ENCODE results near the gene PSMB5. TPM values are rescaled to one million over a fixed set of nuclear protein-coding genes. Genes with fewer than 3 reads are reported as not detected.

The PSMB5 gene
- total RNA-seq, 1 experiment from 2014 or later = 224 TPM

- Mint-ChIP-seq H3K4me1 (peaks cover 16% of the 10 kb centered on the region), H3K27ac (no peak overlapping the region), H3K36me3 (peaks cover 6% of the 10 kb centered on the region; the same call in 1 of the 2 replicates), H3K4me3 (no peak overlapping the region; the same call in 1 of the 2 replicates), H3K27me3 (ENCODE audit: low read depth) (peaks cover 5% of the 10 kb centered on the region; the same call in 1 of the 2 replicates), H3K9me3 (no peaks in the 10 kb centered on the region)
- ATAC-seq (no peak), DNase-seq (ENCODE audit: low spot score) (peak; percentile 61)
- TF ChIP-seq NR3C1 (CRISPR knock-in tag; conservative IDR thresholded peaks at IDR 0.05; ENCODE audit: low read depth) = no peak
- no peak for TF ChIP-seq JUN (CRISPR knock-in tag; IDR thresholded peaks at IDR 0.05)
- TF ChIP-seq SMAD3 (CRISPR knock-in tag; IDR thresholded peaks at IDR 0.05; ENCODE audit: borderline replicate concordance) = no peak
- TF ChIP-seq ZNF423 (CRISPR knock-in tag; IDR thresholded peaks at IDR 0.05) = no peak
- TF ChIP-seq CREM (CRISPR knock-in tag; IDR thresholded peaks at IDR 0.05) = no peak
- no peak for TF ChIP-seq ZNF512 (CRISPR knock-in tag; IDR thresholded peaks at IDR 0.05; ENCODE audit: borderline replicate concordance)
- no peak for TF ChIP-seq EMX1 (CRISPR knock-in tag; IDR thresholded peaks at IDR 0.05)
- ChIA-PET CTCF (interaction anchor here (1.0 to 8.8 kb wide), 6 partner anchors 12 to 232 kb away, joined by 3 to 224 read pairs (median 96); partner anchors contain the start of gene PSMB11), POLR2A (interaction anchor here (0.7 to 0.9 kb wide), 2 partner anchors 17 to 97 kb away, joined by 3 read pairs; partner anchors contain the start of gene HAUS4)
Measured at GRCh38 chr14:23054000-23054811, 19.5 kb upstream of the PSMB5 start.

- Mint-ChIP-seq H3K36me3 (peaks cover 3% of the 10 kb centered on the region; the same call in 1 of the 2 replicates), H3K27ac (no peak overlapping the region; the same call in 1 of the 2 replicates), H3K4me3 (no peak overlapping the region), H3K4me1 (peaks cover 16% of the 10 kb centered on the region), H3K27me3 (ENCODE audit: low read depth) (peaks cover 5% of the 10 kb centered on the region; the same call in 1 of the 2 replicates), H3K9me3 (no peaks in the 10 kb centered on the region)
- ATAC-seq (no peak), DNase-seq (ENCODE audit: low spot score) (no peak)
- ChIA-PET POLR2A (interaction anchor here (0.7 to 0.9 kb wide), 2 partner anchors 18 to 97 kb away, joined by 3 read pairs; partner anchors contain the start of gene HAUS4), CTCF (interaction anchor here (1.0 to 8.8 kb wide), 5 partner anchors 15 to 123 kb away, joined by 3 to 224 read pairs (median 67); no protein-coding TSS in a partner anchor)
- no peak for TF ChIP-seq ZNF232 (CRISPR knock-in tag; IDR thresholded peaks at IDR 0.05)
- no peak for TF ChIP-seq MXD4 (CRISPR knock-in tag; IDR thresholded peaks at IDR 0.05; ENCODE audit: borderline replicate concordance)
- TF ChIP-seq ZSCAN18 (CRISPR knock-in tag; IDR thresholded peaks at IDR 0.05) = no peak
- TF ChIP-seq ZNF671 (CRISPR knock-in tag; IDR thresholded peaks at IDR 0.05) = no peak
- no peak for TF ChIP-seq ZNF423 (CRISPR knock-in tag; IDR thresholded peaks at IDR 0.05)
- no peak for TF ChIP-seq HMGXB4 (CRISPR knock-in tag; IDR thresholded peaks at IDR 0.05)
- no peak for TF ChIP-seq ELF4 (CRISPR knock-in tag; IDR thresholded peaks at IDR 0.05; ENCODE audit: low read depth)
- no peak for TF ChIP-seq MLX (CRISPR knock-in tag; IDR thresholded peaks at IDR 0.05)
Measured at GRCh38 chr14:23053426-23053825, 18.7 kb upstream of the PSMB5 start.

GRCh38 chr14:23052671-23053070 is 18.0 kb upstream of the PSMB5 start:
- ChIA-PET POLR2A (interaction anchor here (1.1 kb wide), 2 partner anchors 38 to 58 kb away, joined by 3 read pairs; no protein-coding TSS in a partner anchor), CTCF (interaction anchor here (0.8 to 8.8 kb wide), 20 partner anchors 8 to 123 kb away, joined by 3 to 224 read pairs (median 7); partner anchors contain the start of genes AJUBA, PRMT5, PSMB11 and PSMB5)
- Mint-ChIP-seq H3K36me3 (peaks cover 3% of the 10 kb centered on the region; the same call in 1 of the 2 replicates), H3K27ac (no peak overlapping the region), H3K27me3 (ENCODE audit: low read depth) (peaks cover 5% of the 10 kb centered on the region; the same call in 1 of the 2 replicates), H3K4me3 (no peak overlapping the region), H3K4me1 (peaks cover 14% of the 10 kb centered on the region), H3K9me3 (no peaks in the 10 kb centered on the region)
- no peak for ATAC-seq
- no peak for DNase-seq (ENCODE audit: low spot score)
- TF ChIP-seq ZNF232 (CRISPR knock-in tag; IDR thresholded peaks at IDR 0.05) (no peak), ZBTB21 (CRISPR knock-in tag; IDR thresholded peaks at IDR 0.05; ENCODE audit: borderline replicate concordance) (no peak), ZNF423 (CRISPR knock-in tag; IDR thresholded peaks at IDR 0.05) (no peak), MLX (CRISPR knock-in tag; IDR thresholded peaks at IDR 0.05) (no peak), IRF2 (CRISPR knock-in tag; IDR thresholded peaks at IDR 0.05; ENCODE audit: borderline replicate concordance, low read depth) (no peak), ZSCAN18 (CRISPR knock-in tag; IDR thresholded peaks at IDR 0.05) (no peak), PRDM15 (CRISPR knock-in tag; IDR thresholded peaks at IDR 0.05) (no peak)
